Activated T-cell treated with anti-CD3 and anti-CD28 coated beads, Interleukin-2, amount 50 U/mL, for 4 hours (primary cell): Measurements from ENCODE around the gene RSF1. TPM values are rescaled to one million over a fixed set of nuclear protein-coding genes. Genes with fewer than 3 reads are reported as not detected.

Experiments used
- ATAC-seq, 2 donors: fragments of 200-7000 bp; cut with Tn5 transposase; one replicate each; pipeline ENCODE4 v1.10.0; 2021
- DNase-seq: peaks from one replicate; pipeline ENCODE4 v3.0.0-alpha.2; 2020
- H3K27me3 Mint-ChIP-seq: one replicate; pipeline ENCODE4 v1.8.0; 2021; ENCODE audit warnings: low read depth, mixed read lengths
- H3K36me3 Mint-ChIP-seq: one replicate; pipeline ENCODE4 v1.8.0; 2022; ENCODE audit warnings: mixed read lengths; ENCODE audit not compliant: insufficient read depth
- H3K4me1 Mint-ChIP-seq: one replicate; pipeline ENCODE4 v1.8.0; 2021; ENCODE audit warnings: low read depth, mixed read lengths
- H3K4me3 Mint-ChIP-seq: one replicate; pipeline ENCODE4 v1.8.0; 2021; ENCODE audit warnings: mild to moderate bottlenecking, moderate library complexity, mixed read lengths
- H3K9me3 Mint-ChIP-seq: one replicate; pipeline ENCODE4 v1.8.0; 2021; ENCODE audit warnings: mixed read lengths
- total RNA-seq, 3 donors: library from RNA; stranded (reverse); gene quantifications; one replicate each; pipeline ENCODE4 v1.2.1, GENCODE V29; 2021

Gene RSF1
- total RNA-seq, 3 donors from 2014 or later: 37.2 to 46.4 (median 43.3) TPM

DNA sequence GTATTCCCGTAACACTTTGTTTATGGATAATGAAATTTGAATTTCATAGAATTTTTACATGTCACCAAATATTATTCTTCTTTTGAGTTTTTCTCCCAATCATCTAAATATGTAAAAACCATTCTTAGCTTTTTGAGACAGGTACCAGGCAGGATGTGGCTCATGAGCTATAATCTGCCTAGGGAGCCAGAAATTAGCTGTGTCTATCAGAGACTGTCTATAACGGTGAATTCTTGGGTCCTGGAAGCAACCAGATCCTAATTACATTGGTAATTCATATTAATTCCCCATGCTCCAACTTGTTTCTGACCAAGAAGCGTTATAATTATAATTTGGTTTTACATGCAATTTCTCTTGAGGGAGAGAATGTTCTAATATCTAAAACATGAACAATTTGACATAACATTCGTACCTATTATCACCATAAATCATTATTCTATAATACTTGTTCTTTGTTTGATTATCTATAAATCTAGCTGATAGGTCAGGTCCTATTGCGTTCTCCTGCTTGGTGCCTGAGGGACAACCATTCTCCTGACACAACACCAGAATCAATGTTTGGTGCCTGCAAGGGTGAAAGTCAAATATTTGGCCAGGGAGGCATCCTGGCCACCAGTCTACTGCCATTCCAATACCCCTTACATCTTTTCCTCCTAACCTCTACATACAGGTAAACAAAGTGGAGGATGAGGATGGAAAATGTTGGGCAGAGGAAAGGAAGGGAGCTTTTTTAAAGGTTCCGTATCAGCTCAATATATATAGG lies 69.9 kb downstream of the RSF1 start:
- Mint-ChIP-seq H3K4me1 (peaks cover 19% of the 10 kb centered on the region), H3K4me3 (no peak overlapping the region)
- ATAC-seq: no peak

DNA sequence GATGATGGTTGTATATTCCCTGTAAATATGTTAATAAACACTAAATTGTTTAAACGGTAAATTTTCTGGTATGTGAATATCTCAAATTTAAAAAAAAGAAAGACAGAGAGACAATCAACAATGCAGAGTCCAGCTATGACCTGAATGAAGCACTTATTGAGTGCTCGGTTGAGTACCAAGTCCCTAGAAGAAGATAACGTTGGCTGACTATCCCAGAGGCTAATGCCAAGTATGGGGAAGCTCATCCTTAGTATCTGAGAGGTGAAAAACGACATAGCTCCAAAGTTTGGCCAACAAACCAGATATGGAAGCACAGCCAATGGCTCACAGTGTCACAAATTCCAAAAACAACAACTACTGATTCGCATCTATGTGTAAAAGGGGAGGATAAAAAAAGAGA lies 71.3 kb downstream of the RSF1 start:
- Mint-ChIP-seq H3K27me3 (no peaks in the 10 kb centered on the region), H3K4me1 (peaks cover 19% of the 10 kb centered on the region), H3K4me3 (no peak overlapping the region), H3K36me3 (peaks cover 16% of the 10 kb centered on the region), H3K9me3 (no peaks in the 10 kb centered on the region)
- DNase-seq (no peak), ATAC-seq (no peak)

More for the DNA sequence above, 69.9 kb downstream of the RSF1 start:
- H3K27me3 Mint-ChIP-seq: no peaks in the 10 kb centered on the region
- peaks cover 21% of the 10 kb centered on the region for H3K36me3 Mint-ChIP-seq
- no peak for DNase-seq
- H3K9me3 Mint-ChIP-seq: no peaks in the 10 kb centered on the region

DNA sequence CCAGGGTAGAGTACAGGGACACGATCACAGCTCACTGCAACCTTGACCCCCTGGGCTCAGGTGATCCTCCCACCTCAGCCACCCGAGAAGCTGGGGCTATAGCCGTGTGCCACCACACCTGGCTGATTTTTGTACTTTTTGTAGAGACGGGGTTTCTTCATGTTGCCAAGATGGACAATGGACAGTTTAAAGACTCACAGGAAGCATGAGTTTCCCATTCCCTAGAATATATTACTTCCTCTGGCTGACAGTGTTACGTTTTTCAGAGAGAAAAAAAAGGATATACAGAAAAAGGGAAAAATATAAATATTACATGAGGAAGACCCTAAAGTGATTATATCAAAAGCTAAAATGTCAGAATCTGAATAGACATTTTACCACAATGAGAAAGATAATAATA lies 72.3 kb downstream of the RSF1 start:
- DNase-seq (no peak), ATAC-seq (no peak)
- Mint-ChIP-seq H3K27me3 (no peaks in the 10 kb centered on the region), H3K4me3 (no peak overlapping the region), H3K4me1 (peaks cover 17% of the 10 kb centered on the region), H3K36me3 (peaks cover 10% of the 10 kb centered on the region), H3K9me3 (no peaks in the 10 kb centered on the region)

DNA sequence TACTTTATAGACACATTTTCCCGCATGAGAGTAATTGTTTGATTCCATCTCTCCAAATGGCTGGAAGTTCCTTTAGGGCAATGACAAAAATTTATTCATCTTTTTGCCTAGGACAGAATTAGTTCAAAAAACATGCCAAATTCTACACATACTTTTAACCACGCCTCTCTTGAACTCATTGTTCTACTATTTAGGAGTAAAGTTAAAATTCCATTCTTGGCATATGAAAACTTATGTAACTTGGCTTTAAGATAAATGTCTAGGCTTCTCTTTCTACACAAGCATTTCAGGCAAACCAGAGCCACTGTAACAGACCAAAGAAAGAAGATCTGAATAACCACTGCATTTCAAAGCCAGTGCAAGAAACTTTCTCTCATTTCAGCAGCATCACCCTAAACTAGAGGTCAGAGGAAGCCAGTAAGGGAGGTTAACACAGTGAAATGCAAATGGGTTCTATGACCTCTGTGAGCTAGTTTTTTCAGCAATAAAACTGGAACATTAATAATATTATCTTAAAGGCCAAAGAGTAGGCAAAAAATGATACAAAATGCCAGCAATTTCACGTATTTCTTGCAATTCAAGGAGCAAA lies 73.0 kb downstream of the RSF1 start:
- Mint-ChIP-seq H3K27me3 (no peaks in the 10 kb centered on the region), H3K4me3 (no peak overlapping the region)

DNA sequence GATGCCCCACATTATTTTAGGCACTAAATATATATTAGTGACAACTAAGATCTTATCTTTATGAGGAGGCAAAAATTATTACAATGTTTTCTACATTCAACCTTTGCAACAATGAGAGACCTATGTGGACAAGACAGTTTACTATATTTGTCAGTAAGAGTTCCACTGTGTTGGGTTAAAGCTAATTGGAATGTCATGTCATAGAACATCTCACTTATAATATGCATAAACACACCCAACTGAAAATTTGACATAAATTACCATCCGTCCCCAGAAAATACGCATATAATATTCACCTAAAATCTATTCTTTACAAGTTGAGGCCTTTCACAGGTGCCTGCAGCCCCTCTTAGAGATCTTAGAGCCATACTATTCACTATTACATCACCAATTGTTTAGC lies 84.0 kb downstream of the RSF1 start:
- ATAC-seq (no peak), DNase-seq (no peak)
- Mint-ChIP-seq H3K27me3 (no peaks in the 10 kb centered on the region), H3K36me3 (peaks cover 40% of the 10 kb centered on the region), H3K4me3 (no peak overlapping the region), H3K9me3 (peaks cover 6% of the 10 kb centered on the region), H3K4me1 (no peaks in the 10 kb centered on the region)

More for the DNA sequence above, 73.0 kb downstream of the RSF1 start:
- DNase-seq: no peak
- Mint-ChIP-seq H3K36me3 (peaks cover 13% of the 10 kb centered on the region), H3K4me1 (peaks cover 15% of the 10 kb centered on the region), H3K9me3 (no peaks in the 10 kb centered on the region)
- ATAC-seq: no peak

DNA sequence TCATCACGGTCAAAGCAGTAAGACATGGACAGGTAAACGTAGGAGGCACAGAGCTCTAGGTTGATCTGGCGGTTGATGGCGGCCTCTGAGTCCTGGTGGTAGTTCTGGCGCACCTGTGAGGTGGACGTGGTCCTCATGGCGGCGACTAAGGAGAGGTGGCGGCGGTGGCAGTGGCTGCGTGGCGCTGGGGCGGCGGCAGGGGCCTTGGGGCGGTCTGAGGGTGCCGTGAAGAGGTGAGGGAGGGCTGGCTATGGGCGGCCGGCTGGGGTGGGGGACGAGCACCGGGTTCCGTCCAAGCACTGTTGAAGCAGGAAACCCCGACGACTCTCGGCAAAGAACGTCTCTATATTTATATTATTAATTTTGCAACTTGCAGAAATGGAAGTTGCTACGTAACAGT lies 85.6 kb downstream of the RSF1 start:
- Mint-ChIP-seq H3K4me1 (no peaks in the 10 kb centered on the region), H3K9me3 (peaks cover 14% of the 10 kb centered on the region), H3K4me3 (no peak overlapping the region), H3K36me3 (peaks cover 44% of the 10 kb centered on the region), H3K27me3 (no peaks in the 10 kb centered on the region)
- no peak for ATAC-seq
- DNase-seq: no peak

DNA sequence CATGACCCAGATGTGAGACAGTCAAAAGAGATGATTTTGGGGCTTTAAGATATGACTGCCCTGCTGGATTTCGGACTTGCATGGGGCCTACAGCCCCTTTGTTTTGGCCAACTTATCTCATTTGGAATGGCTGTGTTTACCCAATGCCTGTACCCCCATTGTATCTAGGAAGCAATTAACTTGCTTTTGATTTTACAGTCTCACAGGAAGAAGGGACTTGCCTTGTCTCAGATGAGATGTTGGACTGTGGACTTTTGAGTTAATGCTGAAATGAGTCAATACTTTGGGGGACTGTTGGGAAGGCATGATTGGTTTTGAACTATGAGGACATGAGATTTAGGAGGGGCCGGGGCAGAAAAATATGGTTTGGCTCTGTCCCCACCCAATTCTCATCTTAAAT lies 88.4 kb downstream of the RSF1 start:
- H3K36me3 Mint-ChIP-seq: peaks cover 41% of the 10 kb centered on the region
- ATAC-seq (no peak), DNase-seq (no peak)
- H3K27me3 Mint-ChIP-seq: no peaks in the 10 kb centered on the region
- peaks cover 2% of the 10 kb centered on the region for H3K4me1 Mint-ChIP-seq
- no peak overlapping the region for H3K4me3 Mint-ChIP-seq
- peaks cover 14% of the 10 kb centered on the region for H3K9me3 Mint-ChIP-seq

DNA sequence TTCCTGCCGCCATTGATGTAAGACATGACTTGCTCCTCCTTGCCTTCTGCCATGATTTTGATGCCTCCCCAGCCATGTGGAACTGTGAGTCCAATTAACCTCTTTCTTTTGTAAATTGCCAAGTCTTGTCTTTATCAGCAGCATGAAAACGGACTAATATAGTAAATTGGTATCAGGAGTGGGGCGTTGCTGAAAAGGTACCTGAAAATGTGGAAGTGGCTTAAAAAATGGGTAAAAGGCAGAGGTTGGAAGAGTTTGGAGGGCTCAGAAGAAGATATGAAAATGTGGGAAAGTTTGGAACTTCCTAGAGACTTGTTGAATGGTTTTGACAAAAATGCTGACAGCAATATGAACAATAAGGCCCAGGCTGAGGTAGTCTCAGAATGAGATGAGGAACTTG lies 89.7 kb downstream of the RSF1 start:
- Mint-ChIP-seq H3K4me3 (no peak overlapping the region), H3K36me3 (peaks cover 36% of the 10 kb centered on the region), H3K4me1 (peaks cover 6% of the 10 kb centered on the region), H3K27me3 (no peaks in the 10 kb centered on the region), H3K9me3 (peaks cover 11% of the 10 kb centered on the region)
- DNase-seq: no peak
- no peak for ATAC-seq

DNA sequence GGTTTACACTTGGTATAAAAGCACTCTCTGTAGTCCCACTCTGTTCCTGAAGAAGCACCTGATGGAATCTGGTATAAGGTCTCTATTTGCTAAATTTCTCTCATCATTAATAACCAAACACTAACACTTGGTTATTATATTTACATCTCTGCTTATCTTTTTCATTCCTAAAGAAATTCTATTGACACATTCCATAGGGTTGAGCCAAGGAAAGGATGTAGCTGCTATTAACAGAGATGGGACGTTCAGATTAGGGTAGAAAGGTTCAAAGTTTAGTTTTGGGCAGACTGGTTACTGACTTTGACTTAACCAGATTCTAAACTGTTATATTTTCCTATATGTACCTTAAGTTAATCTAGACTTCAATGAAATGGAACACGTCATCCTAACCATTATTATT lies 91.5 kb downstream of the RSF1 start:
- peaks cover 40% of the 10 kb centered on the region for H3K36me3 Mint-ChIP-seq
- no peak for ATAC-seq
- H3K4me1 Mint-ChIP-seq: peaks cover 6% of the 10 kb centered on the region
- no peak for DNase-seq
- no peaks in the 10 kb centered on the region for H3K27me3 Mint-ChIP-seq
- H3K9me3 Mint-ChIP-seq: peaks cover 11% of the 10 kb centered on the region
- H3K4me3 Mint-ChIP-seq: no peak overlapping the region

DNA sequence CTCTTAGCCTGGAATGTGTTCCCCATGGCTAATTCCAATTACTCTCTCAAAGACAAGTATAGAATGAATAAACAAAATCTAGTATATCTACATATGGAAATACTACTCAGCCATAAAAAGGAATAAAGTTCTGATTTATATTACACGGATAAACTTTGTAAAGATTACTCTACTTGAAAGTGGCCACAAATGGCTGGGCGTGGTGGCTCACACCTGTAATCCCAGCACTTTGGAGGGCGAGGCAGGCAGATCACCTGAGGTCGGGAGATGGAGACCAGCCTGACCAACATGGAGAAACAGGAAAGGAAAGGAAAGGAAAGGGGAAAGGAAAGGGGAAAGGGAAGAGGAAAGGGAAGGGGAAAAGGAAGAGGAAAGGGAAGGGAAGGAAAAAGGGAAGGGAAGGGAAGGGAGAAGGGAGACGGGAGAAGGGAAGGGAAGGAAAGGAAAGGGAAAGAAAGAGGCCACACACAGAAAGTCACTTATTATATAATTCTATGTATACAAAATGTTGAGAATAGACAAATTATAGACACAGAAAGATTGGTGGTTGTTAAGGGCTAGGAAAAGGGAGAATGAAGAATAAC lies 92.2 kb downstream of the RSF1 start:
- Mint-ChIP-seq H3K9me3 (peaks cover 11% of the 10 kb centered on the region), H3K4me3 (no peak overlapping the region), H3K36me3 (peaks cover 39% of the 10 kb centered on the region), H3K27me3 (no peaks in the 10 kb centered on the region), H3K4me1 (peaks cover 6% of the 10 kb centered on the region)
- ATAC-seq (no peak), DNase-seq (no peak)

DNA sequence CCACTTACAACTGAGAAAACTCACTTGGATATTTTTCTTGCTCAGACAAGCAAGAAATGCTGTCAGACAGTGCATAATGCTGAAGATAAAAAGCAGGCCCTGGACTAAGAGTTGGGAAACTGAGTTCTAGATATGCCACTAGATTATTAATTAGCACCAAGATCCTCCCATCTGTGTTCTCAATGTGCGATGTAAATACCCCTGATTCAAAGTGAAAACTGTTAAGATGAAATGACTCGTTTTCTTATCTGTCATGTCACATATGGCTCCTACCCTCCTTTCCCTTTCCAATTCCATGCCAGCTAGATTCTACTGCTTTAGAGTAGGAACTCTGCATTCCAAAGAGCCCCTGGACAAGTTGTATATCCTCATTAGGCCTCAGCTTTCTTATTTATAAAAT lies 94.0 kb downstream of the RSF1 start:
- H3K4me3 Mint-ChIP-seq: no peak overlapping the region
- H3K27me3 Mint-ChIP-seq: no peaks in the 10 kb centered on the region
- DNase-seq: no peak
- no peak for ATAC-seq
- H3K4me1 Mint-ChIP-seq: peaks cover 6% of the 10 kb centered on the region
- H3K36me3 Mint-ChIP-seq: peaks cover 39% of the 10 kb centered on the region
- H3K9me3 Mint-ChIP-seq: peaks cover 8% of the 10 kb centered on the region

DNA sequence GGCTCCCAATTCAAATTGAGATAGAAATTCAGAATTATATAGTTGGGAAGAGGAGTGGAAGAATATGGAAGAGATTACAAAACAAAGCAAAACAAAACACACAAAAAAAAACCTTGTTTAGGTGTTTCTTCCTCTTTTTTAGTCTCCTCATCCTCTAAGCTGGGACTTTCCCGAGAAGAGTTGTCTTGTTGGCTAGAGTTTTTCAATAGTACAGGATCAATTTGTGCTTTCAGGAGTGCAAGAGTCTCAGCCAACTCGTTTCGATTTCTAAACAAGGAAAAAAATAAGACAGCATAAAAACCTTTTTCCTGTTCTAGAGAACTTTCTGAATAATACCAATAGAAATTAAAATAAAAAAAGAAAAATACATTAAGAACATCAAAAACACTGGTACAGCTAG lies 95.1 kb downstream of the RSF1 start:
- ATAC-seq (no peak), DNase-seq (no peak)
- Mint-ChIP-seq H3K27me3 (no peaks in the 10 kb centered on the region), H3K4me3 (no peak overlapping the region), H3K9me3 (no peaks in the 10 kb centered on the region), H3K36me3 (peaks cover 34% of the 10 kb centered on the region), H3K4me1 (peaks cover 6% of the 10 kb centered on the region)

DNA sequence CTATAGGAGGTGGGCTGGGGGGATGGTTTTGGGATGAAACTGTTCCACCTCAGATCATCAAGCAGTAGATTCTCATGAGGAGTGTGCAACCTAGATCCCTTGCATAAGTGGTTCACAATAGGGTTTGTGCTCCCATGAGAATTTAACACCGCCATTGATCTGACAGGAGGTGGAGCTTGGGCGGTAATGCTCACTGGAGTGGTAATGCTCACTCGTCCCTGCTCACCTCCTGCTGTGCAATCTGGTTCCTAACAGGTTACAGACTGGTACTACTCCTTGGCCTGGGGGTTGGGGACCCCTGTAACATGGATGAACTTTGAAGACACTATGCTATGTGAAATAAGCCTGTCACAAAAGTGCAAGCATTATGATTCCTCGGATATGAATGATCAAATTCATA lies 95.9 kb downstream of the RSF1 start:
- Mint-ChIP-seq H3K9me3 (no peaks in the 10 kb centered on the region), H3K36me3 (peaks cover 33% of the 10 kb centered on the region), H3K4me3 (no peak overlapping the region), H3K4me1 (peaks cover 6% of the 10 kb centered on the region), H3K27me3 (no peaks in the 10 kb centered on the region)
- DNase-seq (no peak), ATAC-seq (no peak)

DNA sequence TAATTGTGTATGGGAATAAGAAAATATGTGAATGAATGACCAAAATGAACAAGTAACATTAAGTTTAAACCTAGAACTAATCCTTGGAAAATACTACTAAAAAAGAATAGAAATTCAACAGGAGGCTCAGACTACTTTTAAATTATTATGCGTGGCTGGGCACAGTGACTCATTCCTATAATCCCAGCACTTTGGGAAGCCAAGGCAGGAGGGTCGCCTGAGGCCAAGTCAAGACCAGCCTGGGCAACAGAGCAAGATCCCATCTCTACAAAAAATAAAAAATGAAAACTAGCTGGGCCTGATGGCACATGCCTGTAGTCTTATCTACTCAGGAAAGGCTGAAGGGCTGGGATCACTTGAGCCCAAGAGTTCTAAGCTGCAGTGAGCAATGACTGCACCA lies 97.5 kb downstream of the RSF1 start:
- peaks cover 5% of the 10 kb centered on the region for H3K4me1 Mint-ChIP-seq
- ATAC-seq: no peak
- DNase-seq: no peak
- no peak overlapping the region for H3K4me3 Mint-ChIP-seq
- peaks cover 42% of the 10 kb centered on the region for H3K36me3 Mint-ChIP-seq
- H3K27me3 Mint-ChIP-seq: no peaks in the 10 kb centered on the region
- no peaks in the 10 kb centered on the region for H3K9me3 Mint-ChIP-seq

DNA sequence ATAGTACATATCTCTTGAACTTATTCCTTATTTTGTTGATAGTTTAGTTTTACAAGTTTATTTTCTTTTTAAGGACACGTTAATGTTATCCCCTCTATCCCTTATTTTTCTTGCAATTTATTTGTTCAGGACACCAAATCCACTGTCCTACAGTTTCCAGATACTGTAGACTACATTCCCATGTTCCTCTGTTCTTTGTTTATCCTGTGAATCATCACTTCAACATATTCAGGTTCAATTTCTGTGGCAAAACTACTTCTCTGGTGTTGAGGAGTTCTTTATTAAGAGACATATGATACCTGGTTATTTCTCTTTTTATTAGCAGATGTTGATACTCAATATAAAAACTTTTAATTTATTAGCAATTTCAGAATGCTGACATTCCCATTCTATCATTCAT lies 110.2 kb downstream of the RSF1 start:
- DNase-seq (no peak), ATAC-seq (no peak)
- Mint-ChIP-seq H3K9me3 (no peaks in the 10 kb centered on the region), H3K27me3 (no peaks in the 10 kb centered on the region), H3K4me3 (no peak overlapping the region), H3K4me1 (peaks cover 27% of the 10 kb centered on the region), H3K36me3 (peaks cover 25% of the 10 kb centered on the region)
